Cardiac fibroblast (primary cell): ENCODE results near the gene DENND2A.

Experiments used
- DNase-seq, 2 donors: peaks; one replicate each; pipeline versions ENCODE4 v3.0.0 to v3.0.0-alpha.2; 2010; ENCODE audit warnings: low read depth in 2 of 2
- H3K4me3 ChIP-seq, 2 donors: replicated peaks in 1 of 2; 1 replicate in 1 of 2; 2 replicates in 1 of 2; pipeline ENCODE4 v1.5.1; 2011; ENCODE audit warnings: low read depth in 2 of 2, low read length in 2 of 2, mild to moderate bottlenecking in 2 of 2, moderate library complexity in 1 of 2
- CTCF ChIP-seq: IDR thresholded peaks from one replicate; pipeline ENCODE4 v1.5.1; 2011; ENCODE audit warnings: low read depth, mild to moderate bottlenecking, low read length, inconsistent platforms

Gene DENND2A

GRCh38 chr7:140618306-140618705 is 22.3 kb downstream of the DENND2A start:
- no peak for TF ChIP-seq CTCF
- DNase-seq, result no peak
- H3K4me3 ChIP-seq, result no peak overlapping the region

GRCh38 chr7:140617081-140617480 is 23.5 kb downstream of the DENND2A start:
- TF ChIP-seq CTCF, result no peak
- DNase-seq, result no peak
- no peak overlapping the region for H3K4me3 ChIP-seq

- H3K4me3 ChIP-seq, result no peak overlapping the region
- TF ChIP-seq CTCF, result no peak
- no peak for DNase-seq
Observed at GRCh38 chr7:140616328-140616727, 24.3 kb downstream of the DENND2A start.

GRCh38 chr7:140611641-140612040 is 29.0 kb downstream of the DENND2A start:
- no peak overlapping the region for H3K4me3 ChIP-seq
- DNase-seq, result no peak
- no peak for TF ChIP-seq CTCF

GRCh38 chr7:140610204-140611165 is 30.1 kb downstream of the DENND2A start:
- no peak for DNase-seq
- TF ChIP-seq CTCF, result no peak
- H3K4me3 ChIP-seq, result no peak overlapping the region

- no peak for TF ChIP-seq CTCF
- peak in 1 of 2 donors; percentile 57 for DNase-seq
- H3K4me3 ChIP-seq, result no peak overlapping the region
Observed at GRCh38 chr7:140609646-140610045, 31.0 kb downstream of the DENND2A start.
